Testis (tissue), 2 donors: Measurements from ENCODE around the gene HOXD11.

Experiments used
- CTCF ChIP-seq, 3 experiments: fragments of 450-650 bp in 2 of 3; fragments of 200-600 bp in 1 of 3; sonication (generic) in 1 of 3; IDR thresholded peaks; one replicate each; pipeline ENCODE4 v1.5.1; 2016 to 2019; ENCODE audit warnings: antibody characterized with exemption in 3 of 3, mild to moderate bottlenecking in 2 of 3, moderate library complexity in 1 of 3
- POLR2A ChIP-seq: fragments of 450-650 bp; IDR thresholded peaks from one replicate; pipeline ENCODE4 v1.6.1; 2017; ENCODE audit warnings: antibody characterized with exemption, mild to moderate bottlenecking, moderate library complexity

GRCh38 chr2:176081837-176082524 is 25.1 kb upstream of the HOXD11 start:
- TF ChIP-seq CTCF (IDR thresholded peaks at IDR 0.05) (no peak), POLR2A (no peak)
